ENCODE results near the gene TNMD. TPM values are rescaled to one million over a fixed set of nuclear protein-coding genes. Genes with fewer than 3 reads are reported as not detected.

The TNMD gene
- not detected in 2 replicates for total RNA-seq

DNA sequence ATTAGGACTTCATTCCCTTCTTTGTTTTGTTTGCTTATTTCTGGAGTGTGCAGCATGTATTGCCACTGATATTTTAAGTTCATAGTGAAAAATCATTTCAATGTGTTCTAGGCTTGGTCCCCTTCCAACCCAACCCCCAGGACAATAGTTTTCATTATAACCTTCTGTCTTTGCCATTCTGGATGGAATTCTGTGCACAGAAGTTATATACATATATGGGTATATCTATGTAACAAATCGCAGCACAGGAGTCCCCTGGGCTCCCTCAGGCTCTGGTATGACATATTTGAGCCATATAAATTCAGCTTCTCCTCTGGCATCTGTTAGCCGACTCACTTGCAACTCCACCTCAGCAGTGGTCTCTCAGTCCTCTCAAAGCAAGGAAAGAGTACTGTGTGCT, at the start of gene TNMD:
Gene TNMD, plus strand, starts transcription at position 326 of the 400 bp plus-strand sequence. CDS start 83 bp downstream, outside the sequence.

GRCh38 chrX:100636321-100636991, 51.7 kb downstream of the TNMD start, which contains the start of gene TSPAN6:
TSPAN6 (minus strand) TSS chrX:100636806; CDS start chrX:100636694, 112 bp downstream.

GRCh38 chrX:100643956-100644860, 59.5 kb downstream of the TNMD start, which contains the start of gene SRPX2:
SRPX2 (plus strand) TSS chrX:100644199; CDS start chrX:100646323, 2,124 bp downstream.

Other genes with a start within 250 kb of the TNMD start
- 0.06 and 0.26 TPM in 2 replicates for gene PCDH19, start 174.7 kb upstream of the TNMD start, total RNA-seq
- gene TSPAN6, start 51.9 kb downstream of the TNMD start, total RNA-seq: 16.8 and 17.3 TPM in 2 replicates
- gene SRPX2, start 59.3 kb downstream of the TNMD start, total RNA-seq: 31.6 and 44.0 TPM in 2 replicates
- gene SYTL4, start 147.2 kb downstream of the TNMD start, total RNA-seq: 2.9 and 4.8 TPM in 2 replicates
- 10.9 and 14.4 TPM in 2 replicates for gene CSTF2, start 235.5 kb downstream of the TNMD start, total RNA-seq

Measured in aortic smooth muscle cell (primary cell).